ENCODE results near the gene ELF3.

DNA sequence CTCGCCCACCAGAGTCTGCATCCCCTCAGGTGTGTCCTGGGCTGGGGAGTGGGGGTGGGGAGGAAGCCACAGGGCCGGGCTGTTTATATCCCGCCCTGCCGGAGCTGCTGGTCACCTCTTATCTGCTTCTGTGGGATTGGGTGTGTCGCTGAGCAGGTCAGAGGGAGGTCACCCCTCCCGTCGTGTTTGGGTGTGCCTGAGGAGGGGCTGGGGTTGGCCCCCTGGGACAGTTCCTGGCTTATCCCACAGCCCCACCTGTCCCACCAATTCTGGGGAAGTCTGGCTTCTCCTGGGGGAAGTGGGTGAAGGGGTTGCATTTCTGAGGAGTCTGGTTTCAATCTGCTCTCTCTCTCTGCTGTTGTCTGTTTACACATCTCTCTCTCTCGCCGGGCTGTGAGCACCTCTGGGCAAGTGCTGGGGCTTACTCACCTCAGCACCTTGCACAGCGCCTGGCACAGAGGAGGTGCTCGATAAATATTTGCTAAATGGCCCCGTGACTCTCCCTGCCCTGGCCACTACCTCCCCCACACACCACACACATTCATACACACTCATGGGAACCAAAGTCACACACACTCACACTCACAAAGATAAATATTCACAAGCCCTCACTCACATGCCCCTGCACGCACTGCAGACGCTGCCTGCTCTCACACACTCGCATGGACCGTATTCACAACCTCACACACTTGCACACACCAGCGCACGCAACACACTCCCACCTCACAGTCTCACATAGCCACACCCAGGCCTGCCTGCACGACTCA lies 8.3 kb downstream of the ELF3 start:
- TF ChIP-seq, protein P1, sequence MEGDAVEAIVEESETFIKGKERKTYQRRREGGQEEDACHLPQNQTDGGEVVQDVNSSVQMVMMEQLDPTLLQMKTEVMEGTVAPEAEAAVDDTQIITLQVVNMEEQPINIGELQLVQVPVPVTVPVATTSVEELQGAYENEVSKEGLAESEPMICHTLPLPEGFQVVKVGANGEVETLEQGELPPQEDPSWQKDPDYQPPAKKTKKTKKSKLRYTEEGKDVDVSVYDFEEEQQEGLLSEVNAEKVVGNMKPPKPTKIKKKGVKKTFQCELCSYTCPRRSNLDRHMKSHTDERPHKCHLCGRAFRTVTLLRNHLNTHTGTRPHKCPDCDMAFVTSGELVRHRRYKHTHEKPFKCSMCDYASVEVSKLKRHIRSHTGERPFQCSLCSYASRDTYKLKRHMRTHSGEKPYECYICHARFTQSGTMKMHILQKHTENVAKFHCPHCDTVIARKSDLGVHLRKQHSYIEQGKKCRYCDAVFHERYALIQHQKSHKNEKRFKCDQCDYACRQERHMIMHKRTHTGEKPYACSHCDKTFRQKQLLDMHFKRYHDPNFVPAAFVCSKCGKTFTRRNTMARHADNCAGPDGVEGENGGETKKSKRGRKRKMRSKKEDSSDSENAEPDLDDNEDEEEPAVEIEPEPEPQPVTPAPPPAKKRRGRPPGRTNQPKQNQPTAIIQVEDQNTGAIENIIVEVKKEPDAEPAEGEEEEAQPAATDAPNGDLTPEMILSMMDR (IDR thresholded peaks at IDR 0.05) = no peak
- TF ChIP-seq POLR2AphosphoS5 (IDR thresholded peaks at IDR 0.05) (no peak), POLR2A (IDR thresholded peaks at IDR 0.05) (no peak), EP300 (IDR thresholded peaks at IDR 0.05) (no peak)
